ENCODE results near the gene CYP2C19.

DNA sequence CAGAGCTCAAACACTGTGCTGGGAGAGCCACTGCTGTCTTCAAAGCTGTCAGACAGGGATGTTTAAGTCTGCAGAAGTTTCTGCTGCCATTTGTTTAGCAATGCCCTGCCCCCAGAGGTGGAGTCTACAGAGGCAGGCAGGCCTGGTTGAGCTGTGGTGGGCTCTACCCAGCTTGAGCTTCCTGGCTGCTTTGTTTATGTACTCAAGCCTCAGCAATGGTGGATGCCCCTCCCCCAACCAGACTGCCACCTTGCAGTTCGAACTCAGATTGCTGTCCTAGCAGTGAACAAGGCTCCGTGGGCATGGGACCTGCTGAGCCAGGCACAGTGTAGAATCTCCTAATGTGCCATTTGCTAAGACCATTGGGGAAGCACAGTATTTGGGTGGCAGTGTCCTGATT, 4.6 kb upstream of the CYP2C19 start:
- TF ChIP-seq POLR2A (IDR thresholded peaks at IDR 0.05) (no peak), CTCF (IDR thresholded peaks at IDR 0.05) (no peak)

Data from breast epithelium (tissue), 3 donors.